IMR-90 (cell line): ENCODE measurements around the gene ZNF532. TPM values are rescaled to one million over a fixed set of nuclear protein-coding genes. Genes with fewer than 3 reads are reported as not detected.

Experiments used
- ATAC-seq: fragments of 200-7000 bp; cut with Tn5 transposase; 2 replicates; pipeline ENCODE4 v1.9.1; 2020; ENCODE audit warnings: low read depth, mild to moderate bottlenecking, moderate library complexity
- BruUV-seq: library from RNA; stranded (reverse); fragments of 400-500 nt; replicated peaks from 2 replicates; lab custom pipeline; 2021; lab: Mats Ljungman, UMichigan
- CTCF ChIA-PET: fragments of 300-600 bp; formaldehyde crosslinking; extraction: SDS; loops from one replicate; lab custom pipeline; 2021; ENCODE audit warnings: antibody characterized with exemption; lab: Yijun Ruan, JAX
- POLR2A ChIA-PET: fragments of 300-600 bp; sonication (Branson Sonifier 250); formaldehyde crosslinking; loops from one replicate; lab custom pipeline; 2022; ENCODE audit warnings: antibody characterized with exemption; ENCODE audit not compliant: unreplicated experiment; lab: Charles Lee
- DNase-seq: peaks from one replicate; pipeline ENCODE4 v3.0.0; 2013
- H2AFZ ChIP-seq: replicated peaks from 2 replicates; pipeline ENCODE3; 2013; ENCODE audit warnings: low read length, mild to moderate bottlenecking; ENCODE audit not compliant: poor library complexity
- H2AK5ac ChIP-seq: 2 replicates; pipeline ENCODE4 v1.6.1; 2013; ENCODE audit warnings: low read depth, low read length, inconsistent platforms
- H2AK9ac ChIP-seq: replicated peaks from 2 replicates; pipeline ENCODE3; 2013; ENCODE audit warnings: mild to moderate bottlenecking, low read depth, low read length, moderate library complexity; ENCODE audit not compliant: poor library complexity
- H2BK120ac ChIP-seq: 2 replicates; pipeline ENCODE4 v1.6.1; 2013; ENCODE audit warnings: low read depth, low read length, inconsistent platforms
- H2BK15ac ChIP-seq: 3 replicates; pipeline ENCODE4 v1.6.1; 2013; ENCODE audit warnings: low read depth, low read length, inconsistent platforms
- H2BK20ac ChIP-seq: 2 replicates; pipeline ENCODE4 v1.6.1; 2013; ENCODE audit warnings: low read depth, mild to moderate bottlenecking, inconsistent platforms, low read length, moderate library complexity
- H2BK5ac ChIP-seq: 2 replicates; pipeline ENCODE4 v1.6.1; 2013; ENCODE audit warnings: mild to moderate bottlenecking, low read depth, low read length, inconsistent platforms; ENCODE audit not compliant: poor library complexity, severe bottlenecking
- H3K14ac ChIP-seq: replicated peaks from 2 replicates; pipeline ENCODE4 v1.6.1; 2013; ENCODE audit warnings: low read depth, low read length, inconsistent platforms
- H3K18ac ChIP-seq: 2 replicates; pipeline ENCODE4 v1.6.1; 2013; ENCODE audit warnings: low read depth, low read length, control low read depth
- H3K23ac ChIP-seq: 2 replicates; pipeline ENCODE4 v1.6.1; 2013; ENCODE audit warnings: low read depth, low read length, inconsistent platforms
- H3K27ac ChIP-seq: 2 replicates; pipeline ENCODE4 v1.5.1; 2013; ENCODE audit warnings: mild to moderate bottlenecking, control low read depth, low read length; ENCODE audit not compliant: insufficient read depth
- H3K27me3 ChIP-seq: 2 replicates; pipeline ENCODE4 v1.6.1; 2013; ENCODE audit warnings: low read length; ENCODE audit not compliant: control insufficient read depth, insufficient read depth
- H3K36me3 ChIP-seq: 2 replicates; pipeline ENCODE4 v1.6.1; 2013; ENCODE audit warnings: low read length, mixed read lengths; ENCODE audit not compliant: control insufficient read depth, insufficient read depth
- H3K4ac ChIP-seq: 2 replicates; pipeline ENCODE4 v1.6.1; 2013; ENCODE audit warnings: low read depth, low read length, inconsistent platforms
- H3K4me1 ChIP-seq: 2 replicates; pipeline ENCODE4 v1.6.1; 2013; ENCODE audit warnings: low read length, mixed read lengths; ENCODE audit not compliant: control insufficient read depth, insufficient read depth
- H3K4me2 ChIP-seq: 2 replicates; pipeline ENCODE4 v1.6.1; 2013; ENCODE audit warnings: low read depth, mild to moderate bottlenecking, control low read depth, low read length, moderate library complexity
- H3K4me3 ChIP-seq: 2 replicates; pipeline ENCODE4 v1.5.1; 2013; ENCODE audit warnings: low read depth, mild to moderate bottlenecking, control low read depth, low read length, moderate library complexity; ENCODE audit not compliant: insufficient read depth
- H3K56ac ChIP-seq: 2 replicates; pipeline ENCODE4 v1.6.1; 2013; ENCODE audit warnings: low read length, inconsistent platforms; ENCODE audit not compliant: insufficient read depth; ENCODE audit errors: extremely low read depth
- H3K79me1 ChIP-seq, 2 experiments: 2 replicates each; pipeline ENCODE4 v1.6.1; 2013; ENCODE audit warnings: low read length in 2 of 2, inconsistent platforms in 1 of 2, low read depth in 1 of 2
- H3K9ac ChIP-seq: 2 replicates; pipeline ENCODE4 v1.6.1; 2013; ENCODE audit warnings: low read depth, low read length, control low read depth
- H3K9me1 ChIP-seq: 2 replicates; pipeline ENCODE4 v1.6.1; 2013; ENCODE audit warnings: low read length, inconsistent platforms; ENCODE audit not compliant: insufficient read depth
- H3K9me3 ChIP-seq: 2 replicates; pipeline ENCODE4 v1.6.1; 2013; ENCODE audit warnings: low read length; ENCODE audit not compliant: control insufficient read depth, insufficient read depth
- H4K20me1 ChIP-seq: 2 replicates; pipeline ENCODE4 v1.6.1; 2013; ENCODE audit warnings: low read length, inconsistent platforms; ENCODE audit not compliant: insufficient read depth
- H4K5ac ChIP-seq: 2 replicates; pipeline ENCODE4 v1.6.1; 2013; ENCODE audit warnings: mild to moderate bottlenecking, low read depth, low read length, control low read depth
- H4K8ac ChIP-seq, 2 experiments: 2 replicates each; pipeline ENCODE4 v1.6.1; 2013; ENCODE audit warnings: low read depth in 2 of 2, low read length in 2 of 2, control low read depth in 1 of 2, inconsistent platforms in 1 of 2
- H4K91ac ChIP-seq: 2 replicates; pipeline ENCODE4 v1.6.1; 2013; ENCODE audit warnings: low read depth, low read length, inconsistent platforms; ENCODE audit not compliant: insufficient read depth
- BHLHE40 ChIP-seq: fragments of 150-350 bp; IDR thresholded peaks from 2 replicates; pipeline ENCODE4 v1.6.1; 2016; ENCODE audit warnings: mild to moderate bottlenecking, low read depth, low read length
- CEBPB ChIP-seq: IDR thresholded peaks from 2 replicates; pipeline ENCODE4 v1.6.1; 2012; ENCODE audit warnings: low read depth, low read length, improper control_type of control experiment
- CHD1 ChIP-seq: IDR thresholded peaks from 2 replicates; pipeline ENCODE4 v1.6.1; 2012; ENCODE audit warnings: low read depth, low read length, improper control_type of control experiment
- CTCF ChIP-seq: conservative IDR thresholded peaks from 2 replicates; pipeline ENCODE4 v1.5.1; 2012; ENCODE audit warnings: mild to moderate bottlenecking, low read depth, low read length, improper control_type of control experiment
- ELK1 ChIP-seq: fragments of 150-350 bp; IDR thresholded peaks from 2 replicates; pipeline ENCODE4 v1.6.1; 2016; ENCODE audit warnings: low read depth, mild to moderate bottlenecking, low read length, moderate library complexity, borderline replicate concordance
- MAFK ChIP-seq: IDR thresholded peaks from 2 replicates; pipeline ENCODE4 v1.6.1; 2012; ENCODE audit warnings: low read depth, low read length, improper control_type of control experiment
- MXI1 ChIP-seq: IDR thresholded peaks from 2 replicates; pipeline ENCODE4 v1.6.1; 2012; ENCODE audit warnings: low read depth, mild to moderate bottlenecking, low read length, moderate library complexity, borderline replicate concordance
- NFE2L2 ChIP-seq: fragments of 150-350 bp; IDR thresholded peaks from 2 replicates; pipeline ENCODE4 v1.6.1; 2016; ENCODE audit warnings: low read depth, mild to moderate bottlenecking, low read length
- RAD21 ChIP-seq: IDR thresholded peaks from 2 replicates; pipeline ENCODE4 v1.6.1; 2012; ENCODE audit warnings: low read length, improper control_type of control experiment
- RCOR1 ChIP-seq: IDR thresholded peaks from 2 replicates; pipeline ENCODE4 v1.6.1; 2012; ENCODE audit warnings: mild to moderate bottlenecking, low read length, improper control_type of control experiment; ENCODE audit not compliant: insufficient replicate concordance
- RFX5 ChIP-seq: IDR thresholded peaks from 2 replicates; pipeline ENCODE4 v1.8.0; 2012; ENCODE audit warnings: low read depth, mild to moderate bottlenecking, low read length, moderate library complexity
- SMC3 ChIP-seq: fragments of 150-350 bp; IDR thresholded peaks from 2 replicates; pipeline ENCODE4 v1.6.1; 2016; ENCODE audit warnings: low read depth, mild to moderate bottlenecking, antibody characterized with exemption, low read length, moderate library complexity
- USF2 ChIP-seq: fragments of 150-350 bp; IDR thresholded peaks from 2 replicates; pipeline ENCODE4 v1.6.1; 2017; ENCODE audit warnings: mild to moderate bottlenecking, antibody characterized with exemption, low read length, low read depth
- WGBS, 2 experiments: methylation state at CpG; one replicate each; pipeline versions ENCODE4 v1.1.5 to v1.1.7; 2013; ENCODE audit warnings: missing lambda C conversion rate in 2 of 2; ENCODE audit not compliant: insufficient read length in 1 of 2; ENCODE audit errors: extremely low coverage in 2 of 2; 5-methylcytosine and 5-hydroxymethylcytosine counted together
- dilution Hi-C: fragments of 300-500 bp; cut with HindIII; formaldehyde crosslinking; loops from one replicate; pipeline ENCODE4 v1.14.3; 2018; ENCODE audit warnings: low sequenced_read_pairs; ENCODE audit not compliant: unreplicated experiment
- in situ Hi-C: fragments of 300-500 bp; cut with MboI; formaldehyde crosslinking; loops from 3 replicates; pipeline ENCODE4 v1.14.3; 2019; ENCODE audit warnings: low sequenced_read_pairs, inconsistent platforms, mixed read lengths
- intact Hi-C: fragments of 100-400 bp; cut with micrococcal nuclease; formaldehyde crosslinking; loops from 2 replicates; pipeline ENCODE4 v1.10.0; 2022
- polyA plus RNA-seq, 3 experiments: library from polyadenylated mRNA; depleted of rRNA; stranded (reverse); fragments of >200 nt; gene quantifications; 2 replicates each; pipeline ENCODE4 v1.2.3, GENCODE V29; 2012; ENCODE audit warnings: low replicate concordance in 1 of 3
- total RNA-seq: library from RNA; depleted of rRNA; stranded (reverse); fragments of >200 nt; gene quantifications from 2 replicates; pipeline ENCODE4 v1.2.3, GENCODE V29; 2012

Gene ZNF532
- total and polyA plus RNA-seq, 2 of the 4 experiments (the other 2 are of a cell fraction): 29.9 to 45.8 TPM

GRCh38 chr18:58831606-58832005 lies 33.1 kb upstream of the ZNF532 start:
- Histone ChIP-seq H3K9ac (no peak overlapping the region), H3K36me3 (no peaks in the 10 kb centered on the region), H2AFZ (no peak overlapping the region), H2BK120ac (no peak overlapping the region), H3K9me3 (no peaks in the 10 kb centered on the region; the same call in 1 of the 2 replicates), H3K79me1 (no peaks in the 10 kb centered on the region), H2BK5ac (no peak overlapping the region), H3K27me3 (no peaks in the 10 kb centered on the region), H3K18ac (no peak overlapping the region), H3K9me1 (no peaks in the 10 kb centered on the region), H3K4me3 (no peak overlapping the region), H2BK20ac (no peak overlapping the region), H3K14ac (no peak overlapping the region), H2AK5ac (no peak overlapping the region), H4K20me1 (no peaks in the 10 kb centered on the region), H4K91ac (no peak overlapping the region), H3K4ac (no peak overlapping the region), H3K27ac (no peak overlapping the region), H2BK15ac (no peak overlapping the region), H3K4me1 (no peaks in the 10 kb centered on the region), H3K23ac (no peak overlapping the region), H3K4me2 (no peak overlapping the region), H4K8ac (no peak overlapping the region), H2AK9ac (no peak overlapping the region), H4K5ac (no peak overlapping the region), H3K56ac (no peak overlapping the region)
- POLR2A ChIA-PET: interaction anchor here (0.7 kb wide), 1 partner anchor 43 kb away, joined by 3 read pairs; no protein-coding TSS in a partner anchor
- WGBS, 2 experiments: no CpG with 5 or more reads among the region's 1 CpG
- peak; percentile 69 for DNase-seq
- CTCF ChIA-PET: interaction anchor here (1.0 kb wide), 1 partner anchor 225 kb away, joined by 3 read pairs; no protein-coding TSS in a partner anchor
- TF ChIP-seq CTCF (no peak), BHLHE40 (no peak), MXI1 (no peak), NFE2L2 (no peak), USF2 (no peak), CEBPB (no peak), RFX5 (no peak), ELK1 (no peak), CHD1 (no peak), RAD21 (no peak), SMC3 (no peak), MAFK (no peak), RCOR1 (no peak)
- peak; percentile 73 for ATAC-seq
- dilution Hi-C loops (no loop called here), intact Hi-C loops (no loop called here), in situ Hi-C loops (no loop called here)
- BruUV-seq: no TSS peak
